Retinal pigment epithelial cell (primary cell): ENCODE results near the gene OR1L6.

Experiments
- DNase-seq: peaks from one replicate; pipeline ENCODE4 v3.0.0-alpha.2; 2010; ENCODE audit warnings: low read depth
- H3K4me3 ChIP-seq: 2 replicates; pipeline ENCODE4 v1.5.1; 2011; ENCODE audit warnings: mild to moderate bottlenecking, low read length, control low read depth, moderate library complexity
- CTCF ChIP-seq: conservative IDR thresholded peaks from 2 replicates; pipeline ENCODE4 v1.5.1; 2011; ENCODE audit warnings: low read depth, low read length, control low read depth, inconsistent platforms

Gene OR1L6

GRCh38 chr9:122786338-122786737 is 44.2 kb downstream of the OR1L6 start:
- no peak overlapping the region for H3K4me3 ChIP-seq
- DNase-seq: no peak
- TF ChIP-seq CTCF: no peak

GRCh38 chr9:122788831-122789230 is 46.7 kb downstream of the OR1L6 start, which contains the start of gene OR5C1:
Gene OR5C1, plus strand, starts transcription at chr9:122788933. Its CDS starts 0 bp downstream, at chr9:122788933.
- no peak for TF ChIP-seq CTCF
- no peak within 1 kb of the TSS for H3K4me3 ChIP-seq
- DNase-seq: no peak

- no peak overlapping the region for H3K4me3 ChIP-seq
- no peak for TF ChIP-seq CTCF
- DNase-seq: no peak
Observed at GRCh38 chr9:122789256-122790046, 47.3 kb downstream of the OR1L6 start.

GRCh38 chr9:122791872-122792669 is 50.0 kb downstream of the OR1L6 start:
- no peak for DNase-seq
- H3K4me3 ChIP-seq: no peak overlapping the region
- no peak for TF ChIP-seq CTCF

- TF ChIP-seq CTCF: no peak
- H3K4me3 ChIP-seq: no peak overlapping the region
- DNase-seq: no peak
Observed at GRCh38 chr9:122797316-122798063, 55.4 kb downstream of the OR1L6 start.
